Panc1 (cell line): ENCODE results near the gene CASTOR1. TPM values are rescaled to one million over a fixed set of nuclear protein-coding genes. Genes with fewer than 3 reads are reported as not detected.

Experiments
- ATAC-seq: fragments of 200-7000 bp; cut with Tn5 transposase; 2 replicates; pipeline ENCODE4 v1.9.1; 2020; ENCODE audit warnings: mild to moderate bottlenecking, moderate library complexity
- BruUV-seq: library from RNA; stranded (reverse); fragments of 400-500 nt; replicated peaks from 2 replicates; lab custom pipeline; 2021; lab: Mats Ljungman, UMichigan
- CTCF ChIA-PET: fragments of 300-600 bp; sonication (Branson Sonifier 250); formaldehyde crosslinking; loops from one replicate; lab custom pipeline; 2022; ENCODE audit warnings: antibody characterized with exemption; lab: Charles Lee
- POLR2A ChIA-PET: fragments of 300-600 bp; sonication (Branson Sonifier 250); formaldehyde crosslinking; loops from one replicate; lab custom pipeline; 2022; ENCODE audit warnings: antibody characterized with exemption; lab: Charles Lee
- DNase-seq: peaks from one replicate; pipeline ENCODE4 v3.0.0-alpha.2; 2010; ENCODE audit warnings: low read depth, low spot score
- H3K27ac ChIP-seq: 2 replicates; pipeline ENCODE4 v1.5.1; 2011; ENCODE audit warnings: mild to moderate bottlenecking, low read length, inconsistent platforms
- H3K27me3 ChIP-seq: fragments of 200-500 bp; sonication (Bioruptor generic); 2 replicates; pipeline ENCODE4 v1.6.0; 2014; ENCODE audit warnings: low read length, inconsistent platforms; ENCODE audit not compliant: control insufficient read depth, insufficient read depth
- H3K36me3 ChIP-seq: fragments of 200-500 bp; sonication (Bioruptor generic); 2 replicates; pipeline ENCODE4 v1.5.1; 2014; ENCODE audit warnings: inconsistent platforms, mild to moderate bottlenecking, low read length, moderate library complexity; ENCODE audit not compliant: control insufficient read depth, insufficient read depth
- H3K4me1 ChIP-seq: 2 replicates; pipeline ENCODE4 v1.5.1; 2011; ENCODE audit warnings: inconsistent platforms, mild to moderate bottlenecking, low read length, moderate library complexity; ENCODE audit not compliant: control insufficient read depth, insufficient read depth
- H3K4me3 ChIP-seq, 2 experiments: 2 replicates each; pipeline ENCODE4 v1.5.1; 2011 to 2012; ENCODE audit warnings: low read depth in 2 of 2, low read length in 2 of 2, mild to moderate bottlenecking in 2 of 2, inconsistent platforms in 1 of 2, moderate library complexity in 1 of 2
- H3K9me3 ChIP-seq: fragments of 200-500 bp; sonication (Bioruptor generic); 2 replicates; pipeline ENCODE4 v1.5.1; 2014; ENCODE audit warnings: low read depth, mild to moderate bottlenecking, inconsistent platforms, low read length, moderate library complexity; ENCODE audit not compliant: control insufficient read depth, insufficient read depth
- POLR2AphosphoS5 ChIP-seq: IDR thresholded peaks from 2 replicates; pipeline ENCODE4 v1.6.1; 2012; ENCODE audit warnings: mild to moderate bottlenecking, low read depth, low read length, moderate library complexity
- SIN3A ChIP-seq: IDR thresholded peaks from 2 replicates; pipeline ENCODE4 v1.6.1; 2012; ENCODE audit warnings: low read depth, mild to moderate bottlenecking, low read length, moderate library complexity, borderline replicate concordance; ENCODE audit not compliant: insufficient read depth
- TCF7L2 ChIP-seq: IDR thresholded peaks from 2 replicates; pipeline ENCODE4 v1.6.1; 2011; ENCODE audit warnings: mild to moderate bottlenecking, low read depth, low read length, inconsistent platforms
- in situ Hi-C: cut with HindIII; loops from 2 replicates; pipeline ENCODE4 v1.10.0; 2016; ENCODE audit warnings: low sequenced_read_pairs, low pct_unique_long_range_greater_than_20kb
- intact Hi-C: fragments of 100-400 bp; cut with micrococcal nuclease; formaldehyde crosslinking; loops from one replicate; pipeline ENCODE4 v1.10.0; 2022; ENCODE audit not compliant: unreplicated experiment
- total RNA-seq: library from RNA; stranded (reverse); gene quantifications from one replicate; pipeline ENCODE4 v1.2.1, GENCODE V29; 2021; ENCODE audit not compliant: unreplicated experiment
- TF ChIP-seq, protein P1 (sequence below): fragments of 450-650 bp; IDR thresholded peaks from 2 replicates; pipeline ENCODE4 v1.5.1; 2017; ENCODE audit warnings: mild to moderate bottlenecking
- TF ChIP-seq, protein P2 (sequence below), 2 experiments: IDR thresholded peaks; 2 replicates each; pipeline ENCODE4 v1.6.1; 2011 to 2012; ENCODE audit warnings: low read depth in 2 of 2, control low read depth in 1 of 2, low read length in 1 of 2, mild to moderate bottlenecking in 1 of 2, moderate library complexity in 1 of 2; ENCODE audit not compliant: insufficient read depth in 1 of 2

Gene CASTOR1
- total RNA-seq, 1 experiment from 2014 or later: 6.7 TPM

DNA sequence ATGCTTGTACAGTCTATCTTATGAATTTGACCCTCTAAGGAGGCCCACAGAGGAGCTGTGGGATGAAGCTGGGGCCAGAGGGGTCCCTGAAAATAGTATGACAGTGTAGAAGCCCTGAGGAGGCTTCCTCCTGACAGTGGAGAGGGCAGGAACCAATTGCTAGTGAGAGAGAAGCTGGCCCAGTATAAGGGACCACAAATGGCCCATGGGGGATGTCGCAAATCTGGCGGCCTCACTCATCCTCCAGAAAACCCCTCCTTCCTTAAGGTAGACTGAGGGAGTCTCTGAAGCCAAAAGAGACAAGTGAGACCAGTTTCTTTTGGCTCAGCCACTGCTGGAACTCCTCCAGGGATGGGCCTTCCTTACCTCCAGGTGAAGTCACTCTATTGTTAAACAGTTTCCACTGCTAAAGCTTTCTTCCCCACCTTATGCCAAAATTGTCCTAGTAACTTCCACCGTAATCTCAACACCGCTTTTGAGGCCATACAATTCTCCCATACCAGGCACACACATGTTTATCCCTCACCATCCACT is 17.8 kb upstream of the CASTOR1 start:
- Histone ChIP-seq H3K4me3 (no peak overlapping the region), H3K27me3 (no peaks in the 10 kb centered on the region), H3K4me1 (peaks cover 32% of the 10 kb centered on the region), H3K9me3 (no peaks in the 10 kb centered on the region), H3K27ac (no peak overlapping the region), H3K36me3 (no peaks in the 10 kb centered on the region)
- ChIA-PET CTCF (no interaction called here), POLR2A (no interaction called here)
- DNase-seq (no peak), ATAC-seq (no peak)
- intact Hi-C loops: no loop called here
- in situ Hi-C loops: no loop called here
- BruUV-seq: no TSS peak
- TF ChIP-seq SIN3A: no peak

DNA sequence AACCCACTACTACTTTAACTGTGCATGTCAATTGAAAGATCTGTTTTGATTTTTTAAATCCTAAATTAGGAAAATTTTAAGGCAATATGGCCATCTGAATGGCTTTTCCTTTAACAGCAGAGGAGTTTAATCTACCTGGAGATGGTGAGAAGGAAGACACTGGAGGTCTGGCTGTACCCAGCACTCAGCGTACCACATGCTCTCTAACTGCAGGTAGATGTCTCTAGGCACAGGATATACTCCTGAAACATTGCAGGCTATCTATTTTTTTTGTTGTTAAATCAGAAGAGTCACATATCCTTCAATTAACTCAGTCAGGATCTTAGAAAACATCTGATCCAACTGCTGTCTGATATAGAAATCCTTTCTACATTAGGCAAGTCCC is 17.3 kb upstream of the CASTOR1 start:
- intact Hi-C loops (no loop called here), in situ Hi-C loops (no loop called here)
- H3K27ac ChIP-seq: no peak overlapping the region
- ChIA-PET POLR2A (no interaction called here), CTCF (no interaction called here)
- H3K27me3 ChIP-seq: no peaks in the 10 kb centered on the region
- peaks cover 27% of the 10 kb centered on the region for H3K4me1 ChIP-seq
- DNase-seq (no peak), ATAC-seq (no peak)
- H3K4me3 ChIP-seq: no peak overlapping the region
- no peaks in the 10 kb centered on the region for H3K36me3 ChIP-seq
- no peaks in the 10 kb centered on the region for H3K9me3 ChIP-seq
- TF ChIP-seq, protein P1, sequence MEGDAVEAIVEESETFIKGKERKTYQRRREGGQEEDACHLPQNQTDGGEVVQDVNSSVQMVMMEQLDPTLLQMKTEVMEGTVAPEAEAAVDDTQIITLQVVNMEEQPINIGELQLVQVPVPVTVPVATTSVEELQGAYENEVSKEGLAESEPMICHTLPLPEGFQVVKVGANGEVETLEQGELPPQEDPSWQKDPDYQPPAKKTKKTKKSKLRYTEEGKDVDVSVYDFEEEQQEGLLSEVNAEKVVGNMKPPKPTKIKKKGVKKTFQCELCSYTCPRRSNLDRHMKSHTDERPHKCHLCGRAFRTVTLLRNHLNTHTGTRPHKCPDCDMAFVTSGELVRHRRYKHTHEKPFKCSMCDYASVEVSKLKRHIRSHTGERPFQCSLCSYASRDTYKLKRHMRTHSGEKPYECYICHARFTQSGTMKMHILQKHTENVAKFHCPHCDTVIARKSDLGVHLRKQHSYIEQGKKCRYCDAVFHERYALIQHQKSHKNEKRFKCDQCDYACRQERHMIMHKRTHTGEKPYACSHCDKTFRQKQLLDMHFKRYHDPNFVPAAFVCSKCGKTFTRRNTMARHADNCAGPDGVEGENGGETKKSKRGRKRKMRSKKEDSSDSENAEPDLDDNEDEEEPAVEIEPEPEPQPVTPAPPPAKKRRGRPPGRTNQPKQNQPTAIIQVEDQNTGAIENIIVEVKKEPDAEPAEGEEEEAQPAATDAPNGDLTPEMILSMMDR: no peak
- TF ChIP-seq, protein P2, sequence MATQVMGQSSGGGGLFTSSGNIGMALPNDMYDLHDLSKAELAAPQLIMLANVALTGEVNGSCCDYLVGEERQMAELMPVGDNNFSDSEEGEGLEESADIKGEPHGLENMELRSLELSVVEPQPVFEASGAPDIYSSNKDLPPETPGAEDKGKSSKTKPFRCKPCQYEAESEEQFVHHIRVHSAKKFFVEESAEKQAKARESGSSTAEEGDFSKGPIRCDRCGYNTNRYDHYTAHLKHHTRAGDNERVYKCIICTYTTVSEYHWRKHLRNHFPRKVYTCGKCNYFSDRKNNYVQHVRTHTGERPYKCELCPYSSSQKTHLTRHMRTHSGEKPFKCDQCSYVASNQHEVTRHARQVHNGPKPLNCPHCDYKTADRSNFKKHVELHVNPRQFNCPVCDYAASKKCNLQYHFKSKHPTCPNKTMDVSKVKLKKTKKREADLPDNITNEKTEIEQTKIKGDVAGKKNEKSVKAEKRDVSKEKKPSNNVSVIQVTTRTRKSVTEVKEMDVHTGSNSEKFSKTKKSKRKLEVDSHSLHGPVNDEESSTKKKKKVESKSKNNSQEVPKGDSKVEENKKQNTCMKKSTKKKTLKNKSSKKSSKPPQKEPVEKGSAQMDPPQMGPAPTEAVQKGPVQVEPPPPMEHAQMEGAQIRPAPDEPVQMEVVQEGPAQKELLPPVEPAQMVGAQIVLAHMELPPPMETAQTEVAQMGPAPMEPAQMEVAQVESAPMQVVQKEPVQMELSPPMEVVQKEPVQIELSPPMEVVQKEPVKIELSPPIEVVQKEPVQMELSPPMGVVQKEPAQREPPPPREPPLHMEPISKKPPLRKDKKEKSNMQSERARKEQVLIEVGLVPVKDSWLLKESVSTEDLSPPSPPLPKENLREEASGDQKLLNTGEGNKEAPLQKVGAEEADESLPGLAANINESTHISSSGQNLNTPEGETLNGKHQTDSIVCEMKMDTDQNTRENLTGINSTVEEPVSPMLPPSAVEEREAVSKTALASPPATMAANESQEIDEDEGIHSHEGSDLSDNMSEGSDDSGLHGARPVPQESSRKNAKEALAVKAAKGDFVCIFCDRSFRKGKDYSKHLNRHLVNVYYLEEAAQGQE (IDR thresholded peaks at IDR 0.05; ENCODE audit: insufficient read depth in 1 of 2, low read depth in 2 of 2, low read length in 1 of 2): no peak
- TF ChIP-seq POLR2AphosphoS5 (no peak), SIN3A (no peak), TCF7L2 (no peak)
- no TSS peak for BruUV-seq

DNA sequence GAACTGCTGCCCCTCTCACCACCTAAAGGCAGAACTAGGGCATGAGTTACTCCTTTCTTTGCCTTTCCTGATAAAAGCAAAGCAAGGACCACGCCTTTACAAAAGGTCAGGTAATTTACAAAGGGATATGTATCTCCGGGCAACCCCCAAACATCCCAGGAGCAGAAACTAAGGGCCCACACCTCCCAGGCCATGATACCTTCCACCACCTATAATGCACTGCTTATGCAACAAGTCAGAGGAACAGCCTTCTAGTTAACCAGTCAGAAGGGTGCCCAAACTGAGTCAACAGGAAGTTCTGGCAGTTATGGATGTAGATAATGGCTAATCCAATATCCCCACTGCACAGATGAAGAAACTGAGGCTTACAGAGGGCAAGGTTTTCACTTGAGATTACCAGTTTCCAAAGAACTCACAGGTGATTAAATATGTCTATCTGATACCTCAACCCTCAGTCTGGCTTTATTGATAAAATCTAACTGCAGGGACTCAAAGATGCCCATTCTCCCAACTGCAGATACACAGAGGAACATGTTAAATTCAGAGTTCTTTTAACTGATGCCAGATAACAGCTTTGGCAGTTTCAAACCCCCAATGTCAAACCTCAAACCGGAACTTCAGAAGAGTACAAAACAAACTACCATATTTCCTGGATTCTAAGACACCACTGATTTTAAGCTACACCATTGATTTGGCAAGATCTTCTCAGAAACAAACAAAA is 16.8 kb upstream of the CASTOR1 start:
- Histone ChIP-seq H3K36me3 (no peaks in the 10 kb centered on the region), H3K27me3 (no peaks in the 10 kb centered on the region), H3K4me3 (no peak overlapping the region), H3K27ac (no peak overlapping the region), H3K9me3 (no peaks in the 10 kb centered on the region), H3K4me1 (peaks cover 25% of the 10 kb centered on the region)
- BruUV-seq: no TSS peak
- CTCF ChIA-PET: no interaction called here
- POLR2A ChIA-PET: no interaction called here
- TF ChIP-seq TCF7L2: no peak
- TF ChIP-seq, protein P2 (IDR thresholded peaks at IDR 0.05; ENCODE audit: insufficient read depth in 1 of 2, low read depth in 2 of 2, low read length in 1 of 2): no peak
- ATAC-seq (no peak), DNase-seq (no peak)
- in situ Hi-C loops: no loop called here
- intact Hi-C loops: no loop called here
